WTC11 (cell line): ENCODE data around the gene ZNF729. TPM values are rescaled to one million over a fixed set of nuclear protein-coding genes. Genes with fewer than 3 reads are reported as not detected.

Experiments used
- ATAC-seq: fragments of 200-7000 bp; cut with Tn5 transposase; 2 replicates; pipeline ENCODE4 v1.10.0; 2021; ENCODE audit warnings: mild to moderate bottlenecking, moderate library complexity
- CTCF ChIA-PET: fragments of 300-600 bp; sonication (Branson Sonifier 250); formaldehyde crosslinking; loops from one replicate; lab custom pipeline; 2021; ENCODE audit warnings: antibody characterized with exemption; lab: Charles Lee
- POLR2A ChIA-PET: fragments of 350-600 bp; sonication (Branson Sonifier 250); formaldehyde crosslinking; loops from one replicate; lab custom pipeline; 2021; ENCODE audit warnings: antibody characterized with exemption; lab: Charles Lee
- DNase-seq: peaks from one replicate; pipeline ENCODE4 v3.0.0; 2021; ENCODE audit warnings: low spot score
- H3K27ac Mint-ChIP-seq: 2 replicates; pipeline ENCODE4 v1.8.0; 2021; ENCODE audit warnings: mixed read lengths
- H3K27me3 Mint-ChIP-seq: 2 replicates; pipeline ENCODE4 v1.8.0; 2021; ENCODE audit warnings: low read depth, mild to moderate bottlenecking, moderate library complexity, mixed read lengths
- H3K36me3 Mint-ChIP-seq: 2 replicates; pipeline ENCODE4 v1.8.0; 2021; ENCODE audit warnings: mixed read lengths
- H3K4me1 Mint-ChIP-seq: 2 replicates; pipeline ENCODE4 v1.8.0; 2022; ENCODE audit warnings: mixed read lengths
- H3K4me3 Mint-ChIP-seq: 2 replicates; pipeline ENCODE4 v1.8.0; 2021; ENCODE audit warnings: mild to moderate bottlenecking, moderate library complexity, mixed read lengths
- H3K9me3 Mint-ChIP-seq: 2 replicates; pipeline ENCODE4 v1.8.0; 2021; ENCODE audit warnings: mixed read lengths
- ELF4 ChIP-seq: sonication (generic); formaldehyde crosslinking; IDR thresholded peaks from 2 replicates; pipeline ENCODE4 v1.8.1; 2022; ENCODE audit warnings: low read depth, mild to moderate bottlenecking, moderate library complexity, missing genetic modification reagents
- ETV6 ChIP-seq: sonication (generic); formaldehyde crosslinking; IDR thresholded peaks from 2 replicates; pipeline ENCODE4 v1.8.1; 2022; ENCODE audit warnings: mild to moderate bottlenecking, missing genetic modification reagents
- FOXJ3 ChIP-seq: sonication (generic); formaldehyde crosslinking; IDR thresholded peaks from 2 replicates; pipeline ENCODE4 v1.9.0; 2021; ENCODE audit warnings: missing genetic modification reagents, mild to moderate bottlenecking, borderline replicate concordance
- IRF2 ChIP-seq: sonication (generic); formaldehyde crosslinking; IDR thresholded peaks from 2 replicates; pipeline ENCODE4 v1.8.0; 2022; ENCODE audit warnings: low read depth, missing genetic modification reagents, borderline replicate concordance
- NR1H2 ChIP-seq: sonication (generic); formaldehyde crosslinking; IDR thresholded peaks from 2 replicates; pipeline ENCODE4 v1.9.0; 2021; ENCODE audit warnings: mild to moderate bottlenecking, moderate library complexity, missing genetic modification reagents
- SOX15 ChIP-seq: fragments of 250-450 bp; sonication (Bioruptor Pico); IDR thresholded peaks from 2 replicates; pipeline ENCODE4 v1.9.0; 2021; ENCODE audit warnings: mild to moderate bottlenecking
- ZBTB21 ChIP-seq: sonication (generic); formaldehyde crosslinking; IDR thresholded peaks from 2 replicates; pipeline ENCODE4 v1.8.1; 2023; ENCODE audit warnings: mild to moderate bottlenecking, missing genetic modification reagents, borderline replicate concordance
- ZNF263 ChIP-seq: sonication (generic); formaldehyde crosslinking; IDR thresholded peaks from 2 replicates; pipeline ENCODE4 v1.8.1; 2022; ENCODE audit warnings: low read depth, mild to moderate bottlenecking, moderate library complexity, missing genetic modification reagents
- total RNA-seq: library from RNA; stranded (reverse); gene quantifications from 3 replicates; pipeline ENCODE4 v1.2.3, GENCODE V29; 2021
- TF ChIP-seq, protein P1 (sequence below): fragments of 250-450 bp; sonication (Bioruptor Pico); IDR thresholded peaks from 2 replicates; pipeline ENCODE4 v2.1.2; 2022; ENCODE audit warnings: mild to moderate bottlenecking, moderate library complexity
- TF ChIP-seq, protein P2 (sequence below): sonication (generic); formaldehyde crosslinking; IDR thresholded peaks from 2 replicates; pipeline ENCODE4 v1.8.1; 2022; ENCODE audit warnings: low read depth, missing genetic modification reagents, borderline replicate concordance
- TF ChIP-seq, protein P3 (sequence below): fragments of 250-450 bp; sonication (Bioruptor Pico); conservative IDR thresholded peaks from 2 replicates; pipeline ENCODE4 v1.9.0; 2021; ENCODE audit warnings: mild to moderate bottlenecking
- TF ChIP-seq, protein P4 (sequence below): sonication (generic); formaldehyde crosslinking; conservative IDR thresholded peaks from 2 replicates; pipeline ENCODE4 v1.8.1; 2023; ENCODE audit warnings: mild to moderate bottlenecking, low read depth, missing genetic modification reagents, moderate library complexity
- TF ChIP-seq, protein P5 (sequence below): sonication (generic); formaldehyde crosslinking; IDR thresholded peaks from 2 replicates; pipeline ENCODE4 v1.8.0; 2023; ENCODE audit warnings: missing genetic modification reagents
- TF ChIP-seq, protein P6 (sequence below): sonication (generic); formaldehyde crosslinking; IDR thresholded peaks from 2 replicates; pipeline ENCODE4 v1.8.1; 2023; ENCODE audit warnings: mild to moderate bottlenecking, missing genetic modification reagents
- TF ChIP-seq, protein P7 (sequence below): sonication (generic); formaldehyde crosslinking; IDR thresholded peaks from 2 replicates; pipeline ENCODE4 v1.8.1; 2023; ENCODE audit warnings: mild to moderate bottlenecking, missing genetic modification reagents, moderate library complexity
- TF ChIP-seq, protein P8 (sequence below): sonication (generic); formaldehyde crosslinking; IDR thresholded peaks from 2 replicates; pipeline ENCODE4 v1.8.0; 2023; ENCODE audit warnings: mild to moderate bottlenecking, missing genetic modification reagents
- TF ChIP-seq, protein P9 (sequence below): sonication (generic); formaldehyde crosslinking; IDR thresholded peaks from 2 replicates; pipeline ENCODE4 v1.8.1; 2023; ENCODE audit warnings: mild to moderate bottlenecking, moderate library complexity, missing genetic modification reagents
- TF ChIP-seq, protein P10 (sequence below): fragments of 250-450 bp; sonication (Bioruptor Pico); IDR thresholded peaks from 2 replicates; pipeline ENCODE4 v1.9.0; 2021; ENCODE audit warnings: moderate library complexity, mild to moderate bottlenecking, inconsistent platforms, borderline replicate concordance

The ZNF729 gene
- total RNA-seq, 1 experiment from 2014 or later, result not detected

DNA sequence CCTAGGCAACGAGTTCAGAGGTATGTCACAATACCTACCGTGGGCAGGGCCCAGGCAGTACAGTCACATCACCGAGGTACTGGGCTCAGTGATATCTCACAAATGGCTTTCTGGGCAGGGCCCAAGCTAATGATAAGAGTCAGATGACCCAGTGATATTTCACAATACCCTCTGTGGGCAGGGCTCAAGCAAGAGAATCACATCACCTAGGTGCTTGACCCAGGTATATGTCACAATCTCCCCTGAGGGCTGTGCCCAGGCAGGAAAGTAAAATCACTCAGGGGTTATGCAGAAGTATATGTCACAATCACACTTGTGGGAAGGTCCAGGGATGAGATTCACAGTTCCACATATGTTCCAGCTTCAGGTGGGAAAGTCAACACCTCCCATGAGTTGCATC is 45.3 kb downstream of the ZNF729 start:
- H3K4me1 Mint-ChIP-seq, result no peaks in the 10 kb centered on the region
- ChIA-PET CTCF (no interaction called here), POLR2A (no interaction called here)
- peaks cover 4% of the 10 kb centered on the region for H3K27me3 Mint-ChIP-seq
- no peak overlapping the region for H3K4me3 Mint-ChIP-seq
- ATAC-seq, result no peak
- no peak overlapping the region for H3K27ac Mint-ChIP-seq
- TF ChIP-seq, protein P1, sequence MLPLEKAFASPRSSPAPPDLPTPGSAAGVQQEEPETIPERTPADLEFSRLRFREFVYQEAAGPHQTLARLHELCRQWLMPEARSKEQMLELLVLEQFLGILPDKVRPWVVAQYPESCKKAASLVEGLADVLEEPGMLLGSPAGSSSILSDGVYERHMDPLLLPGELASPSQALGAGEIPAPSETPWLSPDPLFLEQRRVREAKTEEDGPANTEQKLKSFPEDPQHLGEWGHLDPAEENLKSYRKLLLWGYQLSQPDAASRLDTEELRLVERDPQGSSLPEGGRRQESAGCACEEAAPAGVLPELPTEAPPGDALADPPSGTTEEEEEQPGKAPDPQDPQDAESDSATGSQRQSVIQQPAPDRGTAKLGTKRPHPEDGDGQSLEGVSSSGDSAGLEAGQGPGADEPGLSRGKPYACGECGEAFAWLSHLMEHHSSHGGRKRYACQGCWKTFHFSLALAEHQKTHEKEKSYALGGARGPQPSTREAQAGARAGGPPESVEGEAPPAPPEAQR (CRISPR knock-in tag), result no peak
- TF ChIP-seq, protein P2, sequence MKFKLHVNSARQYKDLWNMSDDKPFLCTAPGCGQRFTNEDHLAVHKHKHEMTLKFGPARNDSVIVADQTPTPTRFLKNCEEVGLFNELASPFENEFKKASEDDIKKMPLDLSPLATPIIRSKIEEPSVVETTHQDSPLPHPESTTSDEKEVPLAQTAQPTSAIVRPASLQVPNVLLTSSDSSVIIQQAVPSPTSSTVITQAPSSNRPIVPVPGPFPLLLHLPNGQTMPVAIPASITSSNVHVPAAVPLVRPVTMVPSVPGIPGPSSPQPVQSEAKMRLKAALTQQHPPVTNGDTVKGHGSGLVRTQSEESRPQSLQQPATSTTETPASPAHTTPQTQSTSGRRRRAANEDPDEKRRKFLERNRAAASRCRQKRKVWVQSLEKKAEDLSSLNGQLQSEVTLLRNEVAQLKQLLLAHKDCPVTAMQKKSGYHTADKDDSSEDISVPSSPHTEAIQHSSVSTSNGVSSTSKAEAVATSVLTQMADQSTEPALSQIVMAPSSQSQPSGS (CRISPR knock-in tag), result no peak
- TF ChIP-seq, protein P3, sequence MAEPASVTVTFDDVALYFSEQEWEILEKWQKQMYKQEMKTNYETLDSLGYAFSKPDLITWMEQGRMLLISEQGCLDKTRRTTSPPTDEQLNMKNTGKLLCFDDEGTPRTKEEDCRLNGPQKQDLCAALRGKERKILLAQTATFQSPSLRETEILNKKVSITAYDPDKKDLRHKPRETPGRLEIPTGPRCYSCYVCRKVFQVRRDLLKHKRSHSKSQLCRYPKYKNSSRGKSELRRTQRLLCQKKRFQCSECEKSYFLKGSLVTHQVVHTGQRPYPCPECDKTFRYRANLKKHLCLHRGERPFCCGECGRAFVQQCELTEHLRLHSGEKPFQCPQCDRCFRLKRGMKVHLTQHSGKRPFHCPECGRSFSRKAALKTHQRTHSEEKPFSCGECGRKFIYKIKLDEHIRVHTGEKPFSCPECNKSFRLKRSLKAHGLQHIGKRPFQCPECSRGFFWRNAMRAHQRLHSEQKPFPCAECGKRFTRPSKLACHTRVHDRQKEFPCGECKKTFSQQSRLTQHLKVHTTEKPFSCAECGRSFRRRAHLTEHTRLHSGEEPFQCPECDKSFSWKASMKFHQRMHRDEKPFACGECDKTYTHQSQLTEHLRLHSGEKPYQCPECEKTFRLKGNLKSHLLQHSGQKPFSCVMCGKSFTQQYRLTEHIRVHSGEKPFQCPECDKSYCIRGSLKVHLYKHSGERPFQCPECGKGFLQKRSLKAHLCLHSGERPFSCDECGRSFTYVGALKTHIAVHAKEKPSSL (CRISPR knock-in tag), result no peak
- TF ChIP-seq, protein P4, sequence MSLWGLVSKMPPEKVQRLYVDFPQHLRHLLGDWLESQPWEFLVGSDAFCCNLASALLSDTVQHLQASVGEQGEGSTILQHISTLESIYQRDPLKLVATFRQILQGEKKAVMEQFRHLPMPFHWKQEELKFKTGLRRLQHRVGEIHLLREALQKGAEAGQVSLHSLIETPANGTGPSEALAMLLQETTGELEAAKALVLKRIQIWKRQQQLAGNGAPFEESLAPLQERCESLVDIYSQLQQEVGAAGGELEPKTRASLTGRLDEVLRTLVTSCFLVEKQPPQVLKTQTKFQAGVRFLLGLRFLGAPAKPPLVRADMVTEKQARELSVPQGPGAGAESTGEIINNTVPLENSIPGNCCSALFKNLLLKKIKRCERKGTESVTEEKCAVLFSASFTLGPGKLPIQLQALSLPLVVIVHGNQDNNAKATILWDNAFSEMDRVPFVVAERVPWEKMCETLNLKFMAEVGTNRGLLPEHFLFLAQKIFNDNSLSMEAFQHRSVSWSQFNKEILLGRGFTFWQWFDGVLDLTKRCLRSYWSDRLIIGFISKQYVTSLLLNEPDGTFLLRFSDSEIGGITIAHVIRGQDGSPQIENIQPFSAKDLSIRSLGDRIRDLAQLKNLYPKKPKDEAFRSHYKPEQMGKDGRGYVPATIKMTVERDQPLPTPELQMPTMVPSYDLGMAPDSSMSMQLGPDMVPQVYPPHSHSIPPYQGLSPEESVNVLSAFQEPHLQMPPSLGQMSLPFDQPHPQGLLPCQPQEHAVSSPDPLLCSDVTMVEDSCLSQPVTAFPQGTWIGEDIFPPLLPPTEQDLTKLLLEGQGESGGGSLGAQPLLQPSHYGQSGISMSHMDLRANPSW (CRISPR knock-in tag), result no peak
- TF ChIP-seq, protein P5, sequence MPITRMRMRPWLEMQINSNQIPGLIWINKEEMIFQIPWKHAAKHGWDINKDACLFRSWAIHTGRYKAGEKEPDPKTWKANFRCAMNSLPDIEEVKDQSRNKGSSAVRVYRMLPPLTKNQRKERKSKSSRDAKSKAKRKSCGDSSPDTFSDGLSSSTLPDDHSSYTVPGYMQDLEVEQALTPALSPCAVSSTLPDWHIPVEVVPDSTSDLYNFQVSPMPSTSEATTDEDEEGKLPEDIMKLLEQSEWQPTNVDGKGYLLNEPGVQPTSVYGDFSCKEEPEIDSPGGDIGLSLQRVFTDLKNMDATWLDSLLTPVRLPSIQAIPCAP, result no peak
- no peak for TF ChIP-seq FOXJ3 (CRISPR knock-in tag)
- H3K36me3 Mint-ChIP-seq, result peaks cover 93% of the 10 kb centered on the region
- peaks cover 96% of the 10 kb centered on the region for H3K9me3 Mint-ChIP-seq
- DNase-seq, result no peak

DNA sequence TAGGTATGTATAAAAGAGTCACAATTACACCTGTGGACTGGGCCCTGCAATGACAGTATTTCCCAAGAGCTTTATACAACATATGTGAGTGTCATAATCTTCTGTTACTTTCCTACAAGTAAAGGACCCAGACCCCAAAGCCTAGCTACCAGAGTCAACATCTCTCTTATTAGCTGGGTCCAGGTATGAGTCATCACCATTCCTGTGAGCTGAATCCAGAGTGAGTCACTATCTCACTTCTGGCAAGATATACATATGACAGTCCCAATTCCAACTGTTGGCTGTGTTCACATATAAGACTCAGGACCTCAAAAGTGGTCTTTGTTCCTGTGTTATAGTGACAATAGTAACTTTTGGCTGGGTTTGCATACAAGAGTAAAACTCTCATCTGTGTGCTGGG is 46.7 kb downstream of the ZNF729 start:
- CTCF ChIA-PET, result no interaction called here
- Mint-ChIP-seq H3K36me3 (peaks cover 90% of the 10 kb centered on the region), H3K27ac (no peak overlapping the region), H3K27me3 (peaks cover 4% of the 10 kb centered on the region), H3K4me1 (no peaks in the 10 kb centered on the region), H3K9me3 (peaks cover 94% of the 10 kb centered on the region), H3K4me3 (no peak overlapping the region)
- no peak for ATAC-seq
- DNase-seq, result no peak
- POLR2A ChIA-PET, result no interaction called here
- TF ChIP-seq, protein P6, sequence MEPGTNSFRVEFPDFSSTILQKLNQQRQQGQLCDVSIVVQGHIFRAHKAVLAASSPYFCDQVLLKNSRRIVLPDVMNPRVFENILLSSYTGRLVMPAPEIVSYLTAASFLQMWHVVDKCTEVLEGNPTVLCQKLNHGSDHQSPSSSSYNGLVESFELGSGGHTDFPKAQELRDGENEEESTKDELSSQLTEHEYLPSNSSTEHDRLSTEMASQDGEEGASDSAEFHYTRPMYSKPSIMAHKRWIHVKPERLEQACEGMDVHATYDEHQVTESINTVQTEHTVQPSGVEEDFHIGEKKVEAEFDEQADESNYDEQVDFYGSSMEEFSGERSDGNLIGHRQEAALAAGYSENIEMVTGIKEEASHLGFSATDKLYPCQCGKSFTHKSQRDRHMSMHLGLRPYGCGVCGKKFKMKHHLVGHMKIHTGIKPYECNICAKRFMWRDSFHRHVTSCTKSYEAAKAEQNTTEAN (CRISPR knock-in tag), result no peak
- TF ChIP-seq SOX15 (CRISPR knock-in tag) (no peak), NR1H2 (CRISPR knock-in tag) (no peak), IRF2 (no peak), ZNF263 (CRISPR knock-in tag) (no peak), ELF4 (CRISPR knock-in tag) (no peak), ETV6 (no peak), ZBTB21 (CRISPR knock-in tag) (no peak)
- TF ChIP-seq, protein P7, sequence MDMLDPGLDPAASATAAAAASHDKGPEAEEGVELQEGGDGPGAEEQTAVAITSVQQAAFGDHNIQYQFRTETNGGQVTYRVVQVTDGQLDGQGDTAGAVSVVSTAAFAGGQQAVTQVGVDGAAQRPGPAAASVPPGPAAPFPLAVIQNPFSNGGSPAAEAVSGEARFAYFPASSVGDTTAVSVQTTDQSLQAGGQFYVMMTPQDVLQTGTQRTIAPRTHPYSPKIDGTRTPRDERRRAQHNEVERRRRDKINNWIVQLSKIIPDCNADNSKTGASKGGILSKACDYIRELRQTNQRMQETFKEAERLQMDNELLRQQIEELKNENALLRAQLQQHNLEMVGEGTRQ (CRISPR knock-in tag), result no peak
- TF ChIP-seq, protein P8, sequence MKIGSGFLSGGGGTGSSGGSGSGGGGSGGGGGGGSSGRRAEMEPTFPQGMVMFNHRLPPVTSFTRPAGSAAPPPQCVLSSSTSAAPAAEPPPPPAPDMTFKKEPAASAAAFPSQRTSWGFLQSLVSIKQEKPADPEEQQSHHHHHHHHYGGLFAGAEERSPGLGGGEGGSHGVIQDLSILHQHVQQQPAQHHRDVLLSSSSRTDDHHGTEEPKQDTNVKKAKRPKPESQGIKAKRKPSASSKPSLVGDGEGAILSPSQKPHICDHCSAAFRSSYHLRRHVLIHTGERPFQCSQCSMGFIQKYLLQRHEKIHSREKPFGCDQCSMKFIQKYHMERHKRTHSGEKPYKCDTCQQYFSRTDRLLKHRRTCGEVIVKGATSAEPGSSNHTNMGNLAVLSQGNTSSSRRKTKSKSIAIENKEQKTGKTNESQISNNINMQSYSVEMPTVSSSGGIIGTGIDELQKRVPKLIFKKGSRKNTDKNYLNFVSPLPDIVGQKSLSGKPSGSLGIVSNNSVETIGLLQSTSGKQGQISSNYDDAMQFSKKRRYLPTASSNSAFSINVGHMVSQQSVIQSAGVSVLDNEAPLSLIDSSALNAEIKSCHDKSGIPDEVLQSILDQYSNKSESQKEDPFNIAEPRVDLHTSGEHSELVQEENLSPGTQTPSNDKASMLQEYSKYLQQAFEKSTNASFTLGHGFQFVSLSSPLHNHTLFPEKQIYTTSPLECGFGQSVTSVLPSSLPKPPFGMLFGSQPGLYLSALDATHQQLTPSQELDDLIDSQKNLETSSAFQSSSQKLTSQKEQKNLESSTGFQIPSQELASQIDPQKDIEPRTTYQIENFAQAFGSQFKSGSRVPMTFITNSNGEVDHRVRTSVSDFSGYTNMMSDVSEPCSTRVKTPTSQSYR (CRISPR knock-in tag), result no peak
- TF ChIP-seq, protein P9, sequence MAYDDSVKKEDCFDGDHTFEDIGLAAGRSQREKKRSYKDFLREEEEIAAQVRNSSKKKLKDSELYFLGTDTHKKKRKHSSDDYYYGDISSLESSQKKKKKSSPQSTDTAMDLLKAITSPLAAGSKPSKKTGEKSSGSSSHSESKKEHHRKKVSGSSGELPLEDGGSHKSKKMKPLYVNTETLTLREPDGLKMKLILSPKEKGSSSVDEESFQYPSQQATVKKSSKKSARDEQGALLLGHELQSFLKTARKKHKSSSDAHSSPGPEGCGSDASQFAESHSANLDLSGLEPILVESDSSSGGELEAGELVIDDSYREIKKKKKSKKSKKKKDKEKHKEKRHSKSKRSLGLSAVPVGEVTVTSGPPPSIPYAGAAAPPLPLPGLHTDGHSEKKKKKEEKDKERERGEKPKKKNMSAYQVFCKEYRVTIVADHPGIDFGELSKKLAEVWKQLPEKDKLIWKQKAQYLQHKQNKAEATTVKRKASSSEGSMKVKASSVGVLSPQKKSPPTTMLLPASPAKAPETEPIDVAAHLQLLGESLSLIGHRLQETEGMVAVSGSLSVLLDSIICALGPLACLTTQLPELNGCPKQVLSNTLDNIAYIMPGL (CRISPR knock-in tag), result no peak
- TF ChIP-seq, protein P10, sequence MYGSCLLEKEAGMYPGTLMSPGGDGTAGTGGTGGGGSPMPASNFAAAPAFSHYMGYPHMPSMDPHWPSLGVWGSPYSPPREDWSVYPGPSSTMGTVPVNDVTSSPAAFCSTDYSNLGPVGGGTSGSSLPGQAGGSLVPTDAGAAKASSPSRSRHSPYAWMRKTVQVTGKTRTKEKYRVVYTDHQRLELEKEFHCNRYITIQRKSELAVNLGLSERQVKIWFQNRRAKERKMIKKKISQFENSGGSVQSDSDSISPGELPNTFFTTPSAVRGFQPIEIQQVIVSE, result no peak
